Subcutaneous abdominal adipose tissue (tissue), 5 donors: ENCODE data around the gene MIR17HG.
"Not testable (repeated sequence)": the region's sequence is repeated elsewhere in the genome, so short reads cannot be mapped to it uniquely, and the experiment has no call there.

ENCODE experiments used
- H3K27ac ChIP-seq: one replicate; pipeline ENCODE4 v1.7.0; 2013; ENCODE audit warnings: low read depth, mild to moderate bottlenecking, inconsistent platforms, low read length, moderate library complexity
- H3K27me3 ChIP-seq, 5 donors: one replicate each; pipeline ENCODE4 v1.7.0; 2013; ENCODE audit warnings: low read length in 5 of 5, inconsistent platforms in 1 of 5; ENCODE audit not compliant: control insufficient read depth in 5 of 5, insufficient read depth in 4 of 5
- H3K36me3 ChIP-seq, 5 donors: one replicate each; pipeline ENCODE4 v1.7.0; 2013; ENCODE audit warnings: low read length in 5 of 5; ENCODE audit not compliant: control insufficient read depth in 5 of 5, insufficient read depth in 5 of 5
- H3K4me1 ChIP-seq, 5 donors: one replicate each; pipeline ENCODE4 v1.7.0; 2013; ENCODE audit warnings: low read length in 5 of 5, mild to moderate bottlenecking in 3 of 5, moderate library complexity in 1 of 5; ENCODE audit not compliant: control insufficient read depth in 5 of 5, insufficient read depth in 5 of 5
- H3K4me3 ChIP-seq, 5 donors: one replicate each; pipeline ENCODE4 v1.7.0; 2013; ENCODE audit warnings: low read length in 5 of 5, low read depth in 1 of 5
- H3K9ac ChIP-seq, 5 donors: one replicate each; pipeline ENCODE4 v1.7.0; 2013; ENCODE audit warnings: low read length in 5 of 5, mild to moderate bottlenecking in 4 of 5, moderate library complexity in 3 of 5
- H3K9me3 ChIP-seq, 5 donors: one replicate each; pipeline ENCODE4 v1.7.0; 2013; ENCODE audit warnings: low read length in 5 of 5; ENCODE audit not compliant: control insufficient read depth in 5 of 5
- donor health status: healthy.
- donor health status: healthy.
- donor health status: healthy.
- donor health status: healthy.
- donor health status: healthy.

Gene MIR17HG

GRCh38 chr13:91331047-91331915 is 16.2 kb upstream of the MIR17HG start:
- Histone ChIP-seq H3K36me3 (no peaks in the 10 kb centered on the region), H3K9ac (no peak overlapping the region), H3K4me3 (no peak overlapping the region), H3K27me3 (no peaks in the 10 kb centered on the region), H3K27ac (no peak overlapping the region), H3K4me1 (no peaks in the 10 kb centered on the region), H3K9me3 (no peaks in the 10 kb centered on the region)

- Histone ChIP-seq H3K4me3 (no peak overlapping the region), H3K9me3 (no peaks in the 10 kb centered on the region), H3K9ac (no peak overlapping the region), H3K36me3 (peaks cover 0 to 14% (median 9%) of the 10 kb centered on the region in 5 donors), H3K27me3 (peaks cover 0 to 3% (median 0%) of the 10 kb centered on the region in 5 donors), H3K4me1 (peaks cover 0 to 16% (median 15%) of the 10 kb centered on the region in 5 donors), H3K27ac (no peak overlapping the region)
Measured at GRCh38 chr13:91346062-91346461, 1.4 kb upstream of the MIR17HG start.

GRCh38 chr13:91346850-91347201 is 661 bp upstream of the MIR17HG start:
- Histone ChIP-seq H3K4me3 (peak overlapping the region; percentile 70 to 81 (median 76)), H3K4me1 (peaks cover 0 to 16% (median 15%) of the 10 kb centered on the region in 5 donors), H3K9ac (peak overlapping the region in 4 of 5 donors; percentile 19 to 71 (median 48)), H3K36me3 (peaks cover 0 to 15% (median 12%) of the 10 kb centered on the region in 5 donors), H3K27me3 (peaks cover 0 to 3% (median 0%) of the 10 kb centered on the region in 5 donors), H3K9me3 (no peaks in the 10 kb centered on the region), H3K27ac (no peak overlapping the region)

- Histone ChIP-seq H3K27ac (peak overlapping the region; percentile 57), H3K4me1 (peaks cover 0 to 16% (median 15%) of the 10 kb centered on the region in 5 donors), H3K9ac (peak overlapping the region in 2 of 5 donors; percentile 82 to 91), H3K4me3 (peak overlapping the region in 4 of 5 donors; percentile 70 to 78 (median 74)), H3K9me3 (no peaks in the 10 kb centered on the region), H3K36me3 (peaks cover 3 to 17% (median 12%) of the 10 kb centered on the region in 5 donors), H3K27me3 (peaks cover 0 to 3% (median 0%) of the 10 kb centered on the region in 5 donors)
Measured at GRCh38 chr13:91347996-91348905, 764 bp downstream of the MIR17HG start.

GRCh38 chr13:91348906-91349435 is 1.5 kb downstream of the MIR17HG start:
- peaks cover 6 to 19% (median 14%) of the 10 kb centered on the region in 5 donors for H3K36me3 ChIP-seq
- H3K4me1 ChIP-seq = peaks cover 0 to 16% (median 15%) of the 10 kb centered on the region in 5 donors
- peaks cover 0 to 3% (median 0%) of the 10 kb centered on the region in 5 donors for H3K27me3 ChIP-seq
- no peaks in the 10 kb centered on the region for H3K9me3 ChIP-seq
- peak overlapping the region; percentile 68 to 78 (median 72) for H3K4me3 ChIP-seq
- peak overlapping the region; percentile 36 to 82 (median 51) for H3K9ac ChIP-seq
- H3K27ac ChIP-seq = peak overlapping the region; percentile 54

GRCh38 chr13:91349992-91350911 is 2.8 kb downstream of the MIR17HG start:
- Histone ChIP-seq H3K27me3 (peaks cover 0 to 3% (median 0%) of the 10 kb centered on the region in 5 donors), H3K27ac (no peak overlapping the region), H3K4me1 (peaks cover 0 to 16% (median 15%) of the 10 kb centered on the region in 5 donors), H3K9me3 (no peaks in the 10 kb centered on the region), H3K36me3 (peaks cover 11 to 28% (median 16%) of the 10 kb centered on the region in 5 donors), H3K9ac (no peak overlapping the region), H3K4me3 (no peak overlapping the region)

- Histone ChIP-seq H3K4me3 (no peak overlapping the region), H3K27me3 (no peaks in the 10 kb centered on the region), H3K36me3 (peaks cover 11 to 28% (median 22%) of the 10 kb centered on the region in 5 donors), H3K4me1 (peaks cover 0 to 16% (median 15%) of the 10 kb centered on the region in 5 donors), H3K9me3 (no peaks in the 10 kb centered on the region), H3K27ac (no peak overlapping the region), H3K9ac (no peak overlapping the region)
Measured at GRCh38 chr13:91351123-91351522, 3.6 kb downstream of the MIR17HG start.

GRCh38 chr13:91351980-91352379 is 4.5 kb downstream of the MIR17HG start:
- no peak overlapping the region for H3K27ac ChIP-seq
- H3K4me3 ChIP-seq = no peak overlapping the region
- no peaks in the 10 kb centered on the region for H3K27me3 ChIP-seq
- H3K9ac ChIP-seq = peak overlapping the region in 1 of 5 donors; percentile 7
- H3K36me3 ChIP-seq = peaks cover 11 to 28% (median 27%) of the 10 kb centered on the region in 5 donors
- peaks cover 0 to 10% (median 10%) of the 10 kb centered on the region in 5 donors for H3K4me1 ChIP-seq
- H3K9me3 ChIP-seq = no peaks in the 10 kb centered on the region

- H3K4me1 ChIP-seq = not testable (repeated sequence)
- H3K36me3 ChIP-seq = peaks cover 11 to 32% (median 28%) of the 10 kb centered on the region in 5 donors
Measured at GRCh38 chr13:91352891-91353290, 5.4 kb downstream of the MIR17HG start.

More at GRCh38 chr13:91352891-91353290, 5.4 kb downstream of the MIR17HG start:
- H3K27ac ChIP-seq, H3K27me3 ChIP-seq, H3K9ac ChIP-seq, H3K4me3 ChIP-seq, H3K9me3 ChIP-seq: not testable (repeated sequence)
